GM10248 (cell line): ENCODE results near the gene ZNF750.

Experiments
- CTCF ChIA-PET: fragments of 300-600 bp; sonication (Branson Sonifier 250); formaldehyde crosslinking; extraction: SDS; loops from one replicate; lab custom pipeline; 2021; ENCODE audit warnings: antibody characterized with exemption; lab: Yijun Ruan, JAX
- POLR2A ChIA-PET: fragments of 350-650 bp; sonication (Branson Sonifier 250); formaldehyde crosslinking; extraction: SDS; loops from one replicate; lab custom pipeline; 2020; ENCODE audit warnings: antibody characterized with exemption; lab: Yijun Ruan, JAX
- DNase-seq: peaks from one replicate; pipeline ENCODE4 v3.0.0; 2012; ENCODE audit errors: extremely low spot score
- CTCF ChIP-seq: IDR thresholded peaks from 2 replicates; pipeline ENCODE4 v1.5.1; 2012; ENCODE audit warnings: mild to moderate bottlenecking, low read depth; ENCODE audit errors: extremely low read depth, missing control alignments, control extremely low read depth

Gene ZNF750

GRCh38 chr17:82808921-82809905 lies 30.6 kb downstream of the ZNF750 start:
- CTCF ChIA-PET = no interaction called here
- no peak for TF ChIP-seq CTCF
- no peak for DNase-seq
- POLR2A ChIA-PET = no interaction called here

GRCh38 chr17:82808006-82808405 lies 31.8 kb downstream of the ZNF750 start:
- TF ChIP-seq CTCF = no peak
- CTCF ChIA-PET = no interaction called here
- DNase-seq = no peak
- POLR2A ChIA-PET = no interaction called here

- POLR2A ChIA-PET = no interaction called here
- CTCF ChIA-PET = interaction anchor here (1.1 kb wide), 1 partner anchor 10 kb away, joined by 4 read pairs; no protein-coding TSS in a partner anchor
These were observed 32.3 kb downstream of the ZNF750 start for GRCh38 chr17:82807562-82807961.

GRCh38 chr17:82807101-82807500 lies 32.7 kb downstream of the ZNF750 start:
- TF ChIP-seq CTCF = no peak
- ChIA-PET POLR2A (no interaction called here), CTCF (interaction anchor here (1.1 kb wide), 1 partner anchor 11 kb away, joined by 4 read pairs; no protein-coding TSS in a partner anchor)
- no peak for DNase-seq

More at GRCh38 chr17:82807562-82807961, 32.3 kb downstream of the ZNF750 start:
- DNase-seq = no peak
- TF ChIP-seq CTCF = no peak

- DNase-seq = no peak
- no peak for TF ChIP-seq CTCF
- ChIA-PET CTCF (interaction anchor here (1.1 kb wide), 1 partner anchor 11 kb away, joined by 4 read pairs; no protein-coding TSS in a partner anchor), POLR2A (no interaction called here)
These were observed 33.2 kb downstream of the ZNF750 start for GRCh38 chr17:82806645-82807044.

GRCh38 chr17:82805823-82806222 lies 34.0 kb downstream of the ZNF750 start:
- ChIA-PET POLR2A (no interaction called here), CTCF (no interaction called here)
- DNase-seq = no peak
- TF ChIP-seq CTCF = no peak
